K562 (cell line): ENCODE measurements around the gene ZNF268.

ENCODE experiments used
- L3MBTL2 ChIP-seq: fragments of 450-650 bp; IDR thresholded peaks from 2 replicates; pipeline ENCODE4 v1.6.1; 2016; ENCODE audit warnings: mild to moderate bottlenecking, moderate library complexity
- MAFF ChIP-seq: IDR thresholded peaks from 2 replicates; pipeline ENCODE4 v1.6.1; 2012; ENCODE audit warnings: low read length, improper control_type of control experiment
- RAD21 ChIP-seq, 2 experiments: fragments of 250-450 bp in 1 of 2; fragments of 450-650 bp in 1 of 2; sonication (Bioruptor Pico) in 1 of 2; formaldehyde crosslinking in 1 of 2; IDR thresholded peaks in 1 of 2; conservative IDR thresholded peaks in 1 of 2; 2 replicates each; pipeline versions ENCODE4 v1.4.0 to v1.8.0; 2020 to 2022; ENCODE audit warnings: mild to moderate bottlenecking in 2 of 2, moderate library complexity in 1 of 2
- RFX5 ChIP-seq: IDR thresholded peaks from 2 replicates; pipeline ENCODE4 v1.6.1; 2011; ENCODE audit warnings: low read depth, mild to moderate bottlenecking, improper control_type of control experiment, low read length
- SMC3 ChIP-seq: conservative IDR thresholded peaks from 2 replicates; pipeline ENCODE4 v1.6.1; 2011; ENCODE audit warnings: low read depth, low read length, improper control_type of control experiment; ENCODE audit not compliant: insufficient read depth
- ZNF76 ChIP-seq: fragments of 250-450 bp; sonication (Bioruptor Pico); IDR thresholded peaks from 2 replicates; pipeline ENCODE4 v1.4.0; 2020; ENCODE audit warnings: mild to moderate bottlenecking, moderate library complexity, borderline replicate concordance
- TF ChIP-seq, protein P1 (sequence below): fragments of 450-650 bp; IDR thresholded peaks from 2 replicates; pipeline ENCODE4 v1.6.1; 2016; ENCODE audit warnings: low read depth, mild to moderate bottlenecking, moderate library complexity

DNA sequence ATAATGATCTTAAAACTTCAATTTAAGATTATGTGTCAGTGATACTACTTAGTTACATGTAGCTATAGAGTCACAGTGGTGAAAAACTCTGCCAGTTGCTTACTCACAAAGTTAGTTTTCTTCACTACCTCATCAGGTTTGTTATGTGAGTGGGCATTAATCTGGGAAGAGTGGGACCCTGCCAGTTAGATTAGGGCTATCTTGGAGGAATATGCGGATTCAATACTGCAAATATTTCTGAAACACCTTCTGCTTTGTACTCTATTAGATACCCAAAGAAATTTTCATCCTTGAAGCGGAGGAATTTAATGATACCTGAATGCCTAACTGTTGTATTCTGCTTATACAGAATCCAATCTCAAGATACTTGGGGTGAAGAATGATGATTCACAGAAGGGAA lies 25.1 kb downstream of the ZNF268 start:
- no peak for TF ChIP-seq RAD21 (CRISPR knock-in tag; conservative IDR thresholded peaks at IDR 0.05 in 1 of 2, IDR thresholded peaks at IDR 0.05 in 1 of 2)
- TF ChIP-seq RFX5, result no peak
- TF ChIP-seq MAFF, result no peak
- TF ChIP-seq L3MBTL2, result no peak
- no peak for TF ChIP-seq ZNF76 (CRISPR knock-in tag)
- no peak for TF ChIP-seq SMC3
- TF ChIP-seq, protein P1, sequence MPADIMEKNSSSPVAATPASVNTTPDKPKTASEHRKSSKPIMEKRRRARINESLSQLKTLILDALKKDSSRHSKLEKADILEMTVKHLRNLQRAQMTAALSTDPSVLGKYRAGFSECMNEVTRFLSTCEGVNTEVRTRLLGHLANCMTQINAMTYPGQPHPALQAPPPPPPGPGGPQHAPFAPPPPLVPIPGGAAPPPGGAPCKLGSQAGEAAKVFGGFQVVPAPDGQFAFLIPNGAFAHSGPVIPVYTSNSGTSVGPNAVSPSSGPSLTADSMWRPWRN, result no peak
